NCI-H2171 treated with DMSO at 0.1 percent for 48 hours (cell line): ENCODE results near the gene SERINC4.

Experiments used
- DNase-seq: peaks from one replicate; lab custom pipeline; 2025; lab: John Stamatoyannopoulos, UW

SERINC4 gene

GRCh38 chr15:43796566-43796965, 3.5 kb downstream of the SERINC4 start:
- no peak for DNase-seq

GRCh38 chr15:43795997-43796396, 4.0 kb downstream of the SERINC4 start:
- no peak for DNase-seq

GRCh38 chr15:43795197-43795596, 4.8 kb downstream of the SERINC4 start:
- no peak for DNase-seq

GRCh38 chr15:43794269-43795037, 5.6 kb downstream of the SERINC4 start:
- DNase-seq, result no peak

GRCh38 chr15:43793647-43794046, 6.4 kb downstream of the SERINC4 start:
- DNase-seq, result no peak

GRCh38 chr15:43792761-43793476, 7.1 kb downstream of the SERINC4 start:
- DNase-seq, result no peak

- peak; percentile 99 for DNase-seq
Measured at GRCh38 chr15:43791993-43792760, 7.8 kb downstream of the SERINC4 start, which contains the start of gene SERF2. Gene SERF2, plus strand, starts transcription at chr15:43792320. Its CDS starts 57 bp downstream, at chr15:43792377.

- DNase-seq, result peak; percentile 52
Measured at GRCh38 chr15:43789409-43789808, 10.6 kb downstream of the SERINC4 start.

- DNase-seq, result no peak
Measured at GRCh38 chr15:43779016-43779415, 21.0 kb downstream of the SERINC4 start.

GRCh38 chr15:43777267-43777914, 22.6 kb downstream of the SERINC4 start:
- DNase-seq, result peak; percentile 92

- DNase-seq, result peak; percentile 89
Measured at GRCh38 chr15:43776718-43777266, 23.2 kb downstream of the SERINC4 start, which contains the start of gene ELL3. Gene ELL3, minus strand, starts transcription at chr15:43776966. Its CDS starts 65 bp downstream, at chr15:43776901.

- peak; percentile 76 for DNase-seq
Measured at GRCh38 chr15:43776101-43776717, 23.8 kb downstream of the SERINC4 start.

GRCh38 chr15:43775411-43775965, 24.5 kb downstream of the SERINC4 start:
- peak; percentile 93 for DNase-seq

GRCh38 chr15:43774062-43774461, 26.0 kb downstream of the SERINC4 start:
- no peak for DNase-seq

- DNase-seq, result no peak
Measured at GRCh38 chr15:43772624-43773023, 27.4 kb downstream of the SERINC4 start.

- DNase-seq, result no peak
Measured at GRCh38 chr15:43771816-43772215, 28.2 kb downstream of the SERINC4 start.

- peak; percentile 65 for DNase-seq
Measured at GRCh38 chr15:43769584-43770228, 30.3 kb downstream of the SERINC4 start.

GRCh38 chr15:43763819-43764446, 36.1 kb downstream of the SERINC4 start:
- DNase-seq, result no peak

GRCh38 chr15:43762824-43763223, 37.2 kb downstream of the SERINC4 start:
- DNase-seq, result no peak

GRCh38 chr15:43751885-43752284, 48.1 kb downstream of the SERINC4 start:
- no peak for DNase-seq
